Transverse colon (tissue), 3 donors: Measurements from ENCODE around the gene EGLN2.
"Not testable (repeated sequence)": the region's sequence is repeated elsewhere in the genome, so short reads cannot be mapped to it uniquely, and the experiment has no call there.

Experiments
- CTCF ChIP-seq, 5 experiments: fragments of 200-600 bp in 3 of 5; fragments of 450-650 bp in 2 of 5; sonication (generic) in 3 of 5; IDR thresholded peaks; 1 replicate in 2 of 5; 2 replicates in 3 of 5; pipeline ENCODE4 v1.5.1; 2016 to 2017; ENCODE audit warnings: antibody characterized with exemption in 5 of 5, inconsistent platforms in 3 of 5, mild to moderate bottlenecking in 2 of 5, moderate library complexity in 1 of 5
- POLR2A ChIP-seq: fragments of 450-650 bp; IDR thresholded peaks from one replicate; pipeline ENCODE4 v1.6.1; 2016; ENCODE audit warnings: antibody characterized with exemption, mild to moderate bottlenecking, moderate library complexity

GRCh38 chr19:40852467-40853152 lies 53.6 kb downstream of the EGLN2 start:
- not testable (repeated sequence) for TF ChIP-seq CTCF (IDR thresholded peaks at IDR 0.05); POLR2A
